Muscle layer of colon (tissue), 2 donors: Measurements from ENCODE around the gene NUP214.

Source experiments
- H3K27ac ChIP-seq: one replicate; pipeline ENCODE4 v1.7.0; 2013; ENCODE audit warnings: low read depth, mild to moderate bottlenecking, low read length, moderate library complexity
- H3K27me3 ChIP-seq, 2 donors: one replicate each; pipeline ENCODE4 v1.7.0; 2013; ENCODE audit warnings: low read length in 2 of 2, mild to moderate bottlenecking in 2 of 2; ENCODE audit not compliant: insufficient read depth in 2 of 2, control insufficient read depth in 1 of 2
- H3K36me3 ChIP-seq: one replicate; pipeline ENCODE4 v1.7.0; 2013; ENCODE audit warnings: mild to moderate bottlenecking, low read length; ENCODE audit not compliant: insufficient read depth
- H3K4me1 ChIP-seq: one replicate; pipeline ENCODE4 v1.7.0; 2013; ENCODE audit warnings: mild to moderate bottlenecking, low read length; ENCODE audit not compliant: insufficient read depth
- H3K4me3 ChIP-seq, 2 donors: one replicate each; pipeline ENCODE4 v1.7.0; 2013; ENCODE audit warnings: low read length in 2 of 2, low read depth in 1 of 2, mild to moderate bottlenecking in 1 of 2, moderate library complexity in 1 of 2
- H3K9ac ChIP-seq: one replicate; pipeline ENCODE4 v1.7.0; 2013; ENCODE audit warnings: low read length
- H3K9me3 ChIP-seq: one replicate; pipeline ENCODE4 v1.7.0; 2013; ENCODE audit warnings: mild to moderate bottlenecking, low read length
- donor health status: abdominal sarcoma.
- donor health status: Adenocarcinoma of cecum.

NUP214 gene

DNA sequence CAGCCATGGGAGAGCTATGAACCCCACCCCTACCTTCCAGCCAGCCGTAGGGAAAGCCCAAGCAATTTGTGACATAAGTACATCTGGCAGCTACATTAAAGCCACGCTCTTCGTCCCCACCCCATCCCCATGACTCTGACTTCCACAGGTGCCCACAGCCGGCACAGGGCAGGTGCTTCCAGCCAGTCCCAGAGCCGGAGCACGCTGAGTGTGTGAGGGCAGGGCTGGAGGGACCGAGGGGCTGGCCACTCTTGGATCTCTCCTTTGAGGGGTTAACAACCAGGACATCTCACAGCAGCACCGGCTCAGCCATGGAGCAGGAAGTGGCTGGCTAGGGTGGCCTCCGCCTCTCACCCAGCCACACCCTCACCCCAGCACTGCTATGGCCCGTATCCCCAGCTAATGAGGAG, 153.3 kb downstream of the NUP214 start:
- Histone ChIP-seq H3K27ac (no peak overlapping the region), H3K9ac (no peak overlapping the region), H3K27me3 (peaks cover 6 to 49% of the 10 kb centered on the region in 2 donors)

DNA sequence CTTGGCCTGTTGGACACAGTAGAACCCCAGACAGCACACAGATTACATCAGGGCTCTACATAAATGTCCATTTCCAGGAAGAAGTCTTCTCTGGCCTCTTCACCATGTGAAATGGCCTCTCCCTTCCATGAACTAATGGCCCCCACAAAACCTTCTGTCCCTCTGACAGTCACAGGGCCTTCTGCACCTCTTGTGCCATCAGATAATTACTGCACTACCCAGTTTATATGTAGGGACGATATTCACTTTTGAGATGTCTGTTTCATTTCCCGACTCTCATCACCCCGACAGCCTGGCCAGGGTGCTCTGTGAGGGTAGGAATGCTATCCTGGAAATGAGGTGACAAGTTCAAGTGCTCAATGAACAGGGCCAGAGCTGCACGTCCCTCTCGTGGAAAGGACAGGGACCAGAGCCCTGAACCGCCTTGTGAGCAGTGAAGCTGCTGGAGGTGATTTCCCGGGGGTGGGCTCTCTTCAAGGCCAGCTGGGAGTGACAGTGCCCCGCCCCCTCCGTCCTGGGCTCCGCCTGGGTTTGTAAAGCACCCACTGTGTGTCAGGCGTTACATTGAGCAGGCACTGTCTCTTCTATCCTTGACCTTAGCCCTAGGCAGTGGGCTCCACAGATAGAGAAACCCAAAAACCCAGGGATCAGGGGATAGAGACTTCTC, 153.9 kb downstream of the NUP214 start:
- H3K4me3 ChIP-seq, result no peak overlapping the region
- H3K36me3 ChIP-seq, result no peaks in the 10 kb centered on the region
- H3K27me3 ChIP-seq, result peaks cover 6 to 49% of the 10 kb centered on the region in 2 donors
- H3K9ac ChIP-seq, result no peak overlapping the region
- no peak overlapping the region for H3K27ac ChIP-seq
- no peaks in the 10 kb centered on the region for H3K9me3 ChIP-seq
- H3K4me1 ChIP-seq, result no peaks in the 10 kb centered on the region

More for the DNA sequence above, 153.3 kb downstream of the NUP214 start:
- no peaks in the 10 kb centered on the region for H3K36me3 ChIP-seq
- no peaks in the 10 kb centered on the region for H3K4me1 ChIP-seq
- no peak overlapping the region for H3K4me3 ChIP-seq
- H3K9me3 ChIP-seq, result no peaks in the 10 kb centered on the region

DNA sequence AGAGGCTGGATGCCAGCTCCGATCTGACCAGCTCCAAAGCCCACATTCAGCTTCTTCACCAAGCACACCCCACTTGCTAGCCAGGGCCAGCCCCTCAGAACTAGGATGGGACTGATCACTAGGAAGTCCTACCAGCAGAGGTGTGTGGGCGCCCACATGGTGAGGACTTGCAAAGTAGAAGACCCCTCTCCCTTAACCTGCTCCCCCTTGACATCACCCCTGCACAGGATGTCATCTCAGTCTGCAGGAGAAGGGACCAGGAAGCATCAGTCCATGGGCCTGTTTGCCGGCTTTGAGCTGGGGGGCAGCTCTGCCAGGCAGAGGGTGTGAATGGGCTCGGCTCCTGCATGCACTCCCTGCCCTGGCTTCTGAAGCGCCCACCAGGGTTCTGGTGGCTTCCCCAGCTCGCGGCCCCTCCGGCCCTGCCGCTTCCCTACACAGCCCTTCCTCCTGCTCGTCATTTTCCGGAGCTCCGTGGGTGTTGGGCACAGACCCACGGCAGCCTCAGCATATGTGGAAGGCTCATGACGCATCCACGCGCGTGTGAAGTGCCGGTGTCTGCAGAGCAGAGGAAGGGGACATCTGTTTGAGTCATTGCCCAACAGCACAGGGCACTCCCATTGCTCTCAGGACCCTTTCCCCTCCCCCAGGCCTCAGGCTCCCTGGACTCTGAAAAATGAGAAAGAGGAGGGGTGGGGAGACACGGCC, 154.6 kb downstream of the NUP214 start:
- no peaks in the 10 kb centered on the region for H3K9me3 ChIP-seq
- H3K4me1 ChIP-seq, result no peaks in the 10 kb centered on the region
- H3K27me3 ChIP-seq, result peaks cover 6 to 42% of the 10 kb centered on the region in 2 donors
- H3K4me3 ChIP-seq, result no peak overlapping the region
- no peak overlapping the region for H3K9ac ChIP-seq
- H3K36me3 ChIP-seq, result no peaks in the 10 kb centered on the region
- H3K27ac ChIP-seq, result no peak overlapping the region

DNA sequence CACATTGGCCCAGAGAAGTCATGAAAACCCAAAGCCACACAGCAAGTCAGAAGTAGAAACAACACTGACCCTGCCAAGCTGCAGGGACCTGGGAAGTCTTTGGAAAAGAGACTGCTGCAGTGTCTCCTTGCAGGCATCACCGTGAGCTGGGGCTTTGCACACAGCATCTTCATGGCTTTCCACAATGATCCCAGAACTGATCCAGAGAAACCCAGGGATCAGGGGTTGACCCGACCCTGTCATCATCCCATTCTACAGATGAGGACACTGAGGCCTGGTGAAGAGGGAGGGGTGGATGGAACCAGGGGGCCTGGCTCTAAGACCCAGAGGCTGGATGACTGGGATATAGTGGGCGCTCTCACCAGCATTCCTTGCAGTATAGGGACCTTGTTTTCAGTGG, 155.3 kb downstream of the NUP214 start:
- Histone ChIP-seq H3K27ac (no peak overlapping the region), H3K4me3 (no peak overlapping the region), H3K36me3 (no peaks in the 10 kb centered on the region), H3K9ac (no peak overlapping the region), H3K4me1 (no peaks in the 10 kb centered on the region), H3K9me3 (no peaks in the 10 kb centered on the region), H3K27me3 (peaks cover 6 to 35% of the 10 kb centered on the region in 2 donors)

DNA sequence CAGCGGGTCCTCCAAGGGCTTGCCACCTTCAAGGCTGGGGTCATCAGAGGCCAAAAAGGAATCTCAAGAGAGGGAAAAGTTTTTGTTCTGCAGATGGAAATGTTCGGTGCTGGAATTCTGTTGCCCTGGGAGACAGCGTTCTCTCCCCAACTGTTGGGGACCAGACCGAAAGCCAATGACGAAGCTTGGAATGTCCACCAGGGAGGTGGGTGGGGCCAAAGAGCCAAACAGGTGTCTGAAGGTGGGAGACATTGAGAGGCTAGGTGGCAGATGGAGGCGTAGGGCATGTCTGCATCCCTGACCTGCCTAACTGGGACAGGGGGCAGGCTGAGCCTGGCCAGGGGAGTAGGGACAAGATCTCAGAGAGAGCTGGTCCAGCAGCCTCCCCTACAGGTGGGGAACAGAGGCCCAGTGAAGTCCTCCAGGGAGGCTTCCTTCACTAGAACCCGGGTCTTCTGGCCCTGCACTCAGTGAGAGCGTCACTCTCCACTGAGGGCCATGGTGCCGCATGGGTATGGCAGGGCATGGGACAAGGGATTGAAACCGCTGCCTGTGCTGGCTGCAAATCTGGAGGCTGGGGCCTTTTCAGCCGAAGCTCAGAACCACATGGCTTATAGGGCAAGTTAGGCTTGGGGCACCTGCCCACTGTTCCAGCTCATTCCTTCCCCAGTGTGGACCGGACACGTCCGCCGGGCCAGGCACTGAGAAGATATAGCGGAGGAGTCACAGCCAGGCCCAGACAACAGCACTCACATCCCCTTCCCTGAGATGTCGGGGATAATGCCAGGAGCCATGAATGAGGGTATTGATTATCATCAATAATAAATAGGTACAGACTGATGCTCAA, 156.0 kb downstream of the NUP214 start:
- no peak overlapping the region for H3K27ac ChIP-seq
- H3K9ac ChIP-seq, result no peak overlapping the region
- H3K36me3 ChIP-seq, result no peaks in the 10 kb centered on the region
- H3K9me3 ChIP-seq, result no peaks in the 10 kb centered on the region
- H3K4me1 ChIP-seq, result no peaks in the 10 kb centered on the region
- peaks cover 6 to 31% of the 10 kb centered on the region in 2 donors for H3K27me3 ChIP-seq
- H3K4me3 ChIP-seq, result no peak overlapping the region

DNA sequence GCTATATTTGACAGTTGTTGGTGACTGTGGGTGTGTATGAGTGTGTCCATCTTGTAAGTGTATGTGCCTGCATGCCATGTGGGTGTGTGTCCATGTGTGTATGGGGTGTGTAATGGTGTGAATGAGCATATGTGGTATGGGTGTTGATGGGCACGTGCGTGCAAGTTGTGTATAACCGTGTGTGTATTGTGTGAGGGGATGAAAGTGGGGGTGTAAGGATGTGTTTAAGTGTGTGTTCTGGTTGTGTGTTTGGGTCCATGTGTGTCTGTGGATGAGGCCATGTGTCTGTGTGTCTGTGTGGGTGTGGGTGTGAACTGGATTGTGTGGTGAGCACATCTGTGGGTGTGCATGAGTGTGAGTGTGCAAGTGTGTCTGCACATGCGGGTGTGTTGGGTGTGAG, 156.8 kb downstream of the NUP214 start:
- H3K4me1 ChIP-seq, result no peaks in the 10 kb centered on the region
- peaks cover 6 to 31% of the 10 kb centered on the region in 2 donors for H3K27me3 ChIP-seq
- no peaks in the 10 kb centered on the region for H3K9me3 ChIP-seq
- no peak overlapping the region for H3K9ac ChIP-seq
- no peak overlapping the region for H3K4me3 ChIP-seq
- H3K27ac ChIP-seq, result no peak overlapping the region
- H3K36me3 ChIP-seq, result no peaks in the 10 kb centered on the region

DNA sequence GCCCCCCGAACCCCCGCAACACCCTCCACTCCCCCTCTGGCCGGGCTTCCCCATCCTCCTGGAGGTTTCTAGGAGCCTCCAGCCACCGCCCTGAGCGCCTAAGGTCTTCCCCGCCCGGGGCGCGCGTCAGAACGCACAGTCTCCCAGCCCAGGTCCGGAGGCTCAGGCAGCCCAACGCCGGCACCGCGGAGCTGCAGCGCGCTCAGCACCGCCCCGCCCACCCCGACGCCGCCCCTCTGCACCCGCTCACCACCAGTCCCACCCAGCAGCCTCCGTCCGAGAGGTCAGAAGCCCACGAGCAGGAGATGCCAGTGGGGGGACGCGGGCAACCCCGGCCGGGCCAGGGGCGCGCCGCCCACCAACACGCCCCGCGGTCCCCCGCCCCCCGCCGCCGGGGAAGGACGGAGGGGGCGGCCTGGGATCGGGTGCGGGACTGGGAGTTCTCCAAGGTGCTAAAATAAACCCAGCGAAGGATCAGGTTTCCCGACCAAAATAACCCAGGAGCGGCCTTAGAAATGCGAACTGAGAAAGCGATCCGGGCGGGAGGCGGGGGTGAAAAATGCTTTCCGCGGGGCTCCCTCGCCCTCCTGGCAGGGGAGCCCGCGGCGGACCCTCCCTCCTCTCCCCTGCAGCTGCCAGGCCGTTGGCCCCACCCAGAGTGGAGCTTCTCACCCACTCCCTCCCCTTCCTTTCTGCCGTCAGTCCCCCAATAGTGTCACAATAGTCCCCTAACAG, 157.5 kb downstream of the NUP214 start:
- Histone ChIP-seq H3K27me3 (peaks cover 6 to 31% of the 10 kb centered on the region in 2 donors), H3K9ac (no peak overlapping the region), H3K4me1 (no peaks in the 10 kb centered on the region), H3K9me3 (no peaks in the 10 kb centered on the region), H3K36me3 (no peaks in the 10 kb centered on the region), H3K4me3 (no peak overlapping the region), H3K27ac (no peak overlapping the region)
